HG03108 (cell line): ENCODE results near the gene TMEM247.

Experiments used
- ATAC-seq: cut with Tn5 transposase; IDR thresholded peaks from one replicate; pipeline ENCODE4 v1.9.1; 2021; ENCODE audit warnings: moderate library complexity; ENCODE audit not compliant: unreplicated experiment

The TMEM247 gene

GRCh38 chr2:46479265-46479664 is at the start of gene TMEM247:
Gene TMEM247, plus strand, starts transcription at chr2:46479565.
- ATAC-seq, result no peak

- ATAC-seq, result no peak
These were observed 49.0 kb upstream of the TMEM247 start for GRCh38 chr2:46430413-46430812.

- no peak for ATAC-seq
These were observed 48.4 kb upstream of the TMEM247 start for GRCh38 chr2:46430992-46431391.

GRCh38 chr2:46431481-46432235 is 47.7 kb upstream of the TMEM247 start:
- no peak for ATAC-seq

- ATAC-seq, result no peak
These were observed 44.5 kb upstream of the TMEM247 start for GRCh38 chr2:46434851-46435273.

DNA sequence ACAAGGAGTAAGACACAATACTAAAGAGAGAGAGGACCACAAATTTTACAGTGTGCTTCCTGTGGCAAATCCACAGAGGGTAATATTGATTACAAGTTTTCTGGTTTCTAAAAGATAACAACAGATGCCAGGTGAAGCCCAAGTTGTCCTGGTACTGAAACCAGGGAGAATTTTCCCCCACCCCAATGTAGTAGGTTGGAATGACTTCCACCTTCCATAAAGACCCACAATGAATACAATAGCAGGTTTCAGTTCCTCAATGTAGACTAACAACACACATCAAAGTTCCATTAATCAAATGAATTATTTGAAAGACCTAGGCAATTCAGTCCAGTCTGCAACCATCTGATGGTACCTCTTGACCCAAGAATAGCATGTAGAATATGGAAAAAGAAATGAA is 44.0 kb upstream of the TMEM247 start:
- no peak for ATAC-seq

DNA sequence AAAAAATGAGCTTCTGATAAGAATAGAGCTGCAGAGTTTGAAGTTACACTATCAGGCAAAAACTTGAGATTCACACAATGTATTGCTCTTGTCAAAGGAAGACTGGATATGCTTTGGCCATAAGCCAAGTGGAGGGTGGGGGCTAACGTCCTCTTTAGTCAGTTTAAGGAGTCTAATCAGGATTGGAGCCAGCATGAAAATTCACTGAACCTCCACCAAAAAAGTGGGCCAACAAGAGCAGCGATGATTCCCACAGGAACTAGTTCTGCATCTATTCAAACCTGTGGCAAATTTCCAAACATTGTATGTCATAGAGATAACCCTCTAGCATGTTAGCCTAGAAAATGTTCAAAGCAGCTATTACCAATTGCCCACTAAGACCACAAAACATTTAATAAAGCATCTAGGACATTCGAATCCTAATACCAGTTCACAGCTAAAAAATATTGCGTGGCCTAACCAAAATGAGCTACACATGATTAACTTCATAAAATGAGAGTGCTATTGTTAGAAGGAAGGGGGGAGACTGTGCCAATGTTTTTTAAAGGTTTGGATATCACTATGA is 43.5 kb upstream of the TMEM247 start:
- ATAC-seq, result no peak

GRCh38 chr2:46436800-46437199 is 42.6 kb upstream of the TMEM247 start:
- ATAC-seq, result no peak

DNA sequence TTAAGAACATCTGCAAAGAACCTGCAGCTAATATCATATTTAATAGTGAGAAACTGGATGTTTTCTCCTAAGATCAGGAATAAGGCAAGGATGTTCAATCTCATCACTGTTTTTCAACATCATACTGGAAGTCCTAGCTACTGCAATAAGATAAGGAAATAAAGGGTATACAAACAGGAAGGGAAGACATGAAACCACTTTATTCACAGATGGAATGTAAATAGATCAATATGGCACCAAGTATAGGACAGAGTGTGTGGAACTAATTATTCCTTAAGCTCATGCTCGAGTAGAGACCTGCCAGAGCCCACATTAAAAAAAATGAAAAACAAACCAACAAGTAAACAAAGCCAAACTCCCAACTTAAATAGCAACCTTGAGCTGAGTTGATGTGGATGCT is 41.3 kb upstream of the TMEM247 start:
- no peak for ATAC-seq

DNA sequence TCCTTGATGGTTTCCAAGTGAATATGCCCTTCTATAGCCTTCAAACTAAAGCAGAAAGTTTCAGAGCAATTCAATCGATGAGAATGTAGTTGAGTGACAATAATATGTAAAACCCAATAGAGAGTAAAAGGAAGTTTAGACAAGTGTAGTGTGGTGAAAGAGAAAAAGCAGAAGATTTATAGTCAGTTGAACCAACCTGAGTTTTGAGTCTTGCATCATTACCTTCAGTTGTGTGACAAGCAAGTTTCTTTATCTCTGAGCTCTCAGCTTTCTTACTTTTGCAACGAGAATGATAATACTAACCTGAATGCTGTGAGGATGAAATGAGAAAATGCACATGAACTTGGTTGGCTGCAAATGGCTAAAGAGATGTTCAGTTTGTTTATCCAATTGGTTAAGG is 40.6 kb upstream of the TMEM247 start:
- no peak for ATAC-seq

GRCh38 chr2:46439582-46439981 is 39.8 kb upstream of the TMEM247 start:
- no peak for ATAC-seq

- ATAC-seq, result no peak
These were observed 37.3 kb upstream of the TMEM247 start for GRCh38 chr2:46441838-46442712.

GRCh38 chr2:46444732-46445131 is 34.6 kb upstream of the TMEM247 start:
- no peak for ATAC-seq

GRCh38 chr2:46445556-46445955 is 33.8 kb upstream of the TMEM247 start:
- ATAC-seq, result no peak

DNA sequence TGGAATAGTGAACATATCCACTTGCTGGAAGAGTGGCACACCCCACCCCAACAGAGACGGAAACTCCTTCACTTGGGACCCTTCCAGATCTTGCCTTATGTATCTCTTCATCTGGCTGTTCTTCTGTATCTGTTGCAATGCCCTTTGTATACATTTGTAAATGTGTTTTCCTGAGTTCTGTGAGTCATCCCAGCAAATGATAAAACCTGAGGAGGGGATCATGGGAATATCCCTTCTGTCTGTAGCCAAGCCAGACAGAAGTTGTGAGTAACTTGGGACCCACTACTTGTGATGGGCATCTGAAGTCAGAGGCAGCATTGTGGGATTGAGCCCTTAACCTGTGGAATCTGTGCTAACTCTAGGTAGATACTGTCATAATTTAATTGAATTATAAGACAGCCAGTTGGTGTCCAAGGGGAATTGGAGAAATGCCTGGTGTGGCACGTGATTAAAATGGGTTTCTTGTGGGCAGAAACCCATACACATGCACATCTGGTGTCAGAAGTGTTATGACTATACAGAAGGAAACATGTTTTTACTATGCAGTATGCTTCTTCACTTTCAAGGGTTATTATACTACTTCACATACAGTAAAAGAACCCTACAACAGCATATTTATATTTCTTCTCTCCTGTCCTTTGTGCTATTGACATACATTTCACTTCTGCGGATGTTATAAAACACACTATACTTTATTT is 32.3 kb upstream of the TMEM247 start:
- ATAC-seq, result no peak

GRCh38 chr2:46447649-46448048 is 31.7 kb upstream of the TMEM247 start:
- ATAC-seq, result no peak

GRCh38 chr2:46448111-46448510 is 31.3 kb upstream of the TMEM247 start:
- no peak for ATAC-seq

DNA sequence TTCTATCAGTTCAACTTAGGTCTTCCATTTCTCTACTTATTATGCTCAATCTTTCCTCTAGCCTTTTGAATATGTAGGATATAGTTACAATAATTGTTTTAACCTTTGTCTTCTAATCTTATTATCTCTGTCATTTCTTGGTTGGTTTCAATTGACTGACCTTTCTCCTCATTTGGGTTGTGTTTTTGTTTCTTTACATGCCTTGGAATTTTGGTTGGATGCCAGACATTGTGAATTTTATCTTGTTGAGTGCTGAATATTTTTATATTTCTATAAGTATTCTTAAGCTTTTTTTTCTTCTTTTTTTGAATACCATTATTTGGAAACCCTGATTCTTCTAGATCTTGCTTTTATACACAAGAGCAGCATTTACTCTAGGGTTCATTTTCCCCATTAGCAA is 30.7 kb upstream of the TMEM247 start:
- no peak for ATAC-seq

GRCh38 chr2:46449700-46450099 is 29.7 kb upstream of the TMEM247 start:
- ATAC-seq, result no peak

DNA sequence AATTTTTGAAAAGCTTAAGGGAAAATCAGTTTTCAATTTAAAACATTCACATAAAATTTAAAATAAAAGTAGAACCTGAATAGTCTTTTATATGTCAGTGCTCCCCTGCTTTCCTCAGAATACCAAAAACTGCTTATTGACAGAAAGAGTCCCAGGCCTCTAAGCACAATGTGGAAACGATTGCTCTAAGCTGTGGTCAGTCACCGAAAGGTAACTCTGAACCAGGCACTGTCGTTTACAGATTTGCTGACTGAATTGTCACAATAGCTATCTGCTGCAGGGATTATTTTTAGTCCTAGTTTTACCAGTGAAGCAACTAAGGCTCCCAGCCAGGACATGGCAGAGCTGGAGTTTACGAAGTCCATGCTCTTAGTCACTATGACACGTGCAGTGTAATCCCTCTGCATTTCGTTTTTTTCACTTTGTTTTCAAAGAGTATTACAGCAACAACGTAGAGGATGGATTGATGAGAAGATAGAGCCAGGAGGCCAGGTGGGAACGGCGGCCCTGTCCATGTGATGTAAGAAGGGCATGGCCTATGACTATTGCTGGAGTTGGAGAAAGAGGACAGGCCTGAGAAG is 28.1 kb upstream of the TMEM247 start:
- ATAC-seq, result no peak

GRCh38 chr2:46456789-46457188 is 22.6 kb upstream of the TMEM247 start:
- ATAC-seq, result no peak
